ENCODE measurements around the gene ESPN. TPM values are rescaled to one million over a fixed set of nuclear protein-coding genes. Genes with fewer than 3 reads are reported as not detected.

Gene ESPN
- total RNA-seq, 1 donor from 2014 or later, result 2.7 TPM

DNA sequence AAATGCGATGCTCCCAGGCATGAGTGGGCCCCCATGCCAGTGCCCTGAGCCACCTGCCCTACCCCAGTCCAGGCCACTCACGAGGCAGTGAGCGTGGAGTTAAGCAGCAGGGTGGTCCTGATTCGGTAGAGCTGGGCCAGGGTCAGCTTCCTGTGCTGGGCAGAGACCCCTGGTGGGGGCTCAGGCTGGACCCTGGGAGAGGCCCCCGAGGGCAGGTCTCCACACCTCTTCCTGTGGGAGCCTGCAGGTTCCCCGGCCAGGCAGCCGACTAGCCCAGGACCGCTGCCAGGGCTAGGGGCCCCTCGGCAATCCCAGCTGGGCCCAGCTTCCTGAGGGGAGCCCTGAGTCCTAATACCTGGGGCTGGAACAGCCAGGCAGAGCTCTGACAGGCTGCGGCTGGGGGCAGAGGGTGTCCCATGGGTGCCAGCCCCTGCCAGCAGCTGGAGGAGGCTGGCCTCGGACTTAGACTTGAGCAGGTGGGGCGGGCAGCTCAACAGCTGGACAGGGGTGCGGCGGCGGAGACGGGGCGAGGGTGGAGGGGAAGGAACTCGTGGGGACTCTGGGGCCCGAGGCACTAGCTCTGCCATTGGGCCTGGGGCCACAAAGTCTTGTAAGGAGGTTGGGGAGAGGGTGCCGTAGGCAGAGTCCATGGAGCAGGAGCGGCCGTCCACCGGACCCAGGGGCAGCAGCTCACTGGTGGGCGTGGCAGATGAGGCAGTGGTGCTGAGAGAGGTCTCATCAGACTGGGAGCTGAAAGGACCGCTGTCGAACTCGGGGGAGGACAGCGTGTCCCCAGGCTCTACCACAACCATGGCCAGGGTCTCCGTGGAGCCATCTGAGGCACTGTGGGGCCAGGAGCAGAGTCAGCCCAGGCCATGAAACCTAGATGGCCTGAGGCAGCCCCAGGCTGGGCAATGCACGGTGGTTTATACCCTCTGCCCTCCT lies 43.4 kb downstream of the ESPN start:
- DNase-seq (ENCODE audit: low read depth), result no peak
- Histone ChIP-seq H3K27me3 (ENCODE audit: control insufficient read depth, insufficient read depth, low read length) (no peaks in the 10 kb centered on the region), H3K36me3 (ENCODE audit: control insufficient read depth, insufficient read depth, low read length) (peaks cover 8% of the 10 kb centered on the region), H3K4me3 (ENCODE audit: low read depth, low read length) (no peak overlapping the region)
- TF ChIP-seq CTCF (IDR thresholded peaks at IDR 0.05; ENCODE audit: insufficient read depth, low read length, poor library complexity, severe bottlenecking), result no peak

- no peak for DNase-seq (ENCODE audit: low read depth)
- no peak for TF ChIP-seq CTCF (IDR thresholded peaks at IDR 0.05; ENCODE audit: insufficient read depth, low read length, poor library complexity, severe bottlenecking)
- H3K27me3 ChIP-seq (ENCODE audit: control insufficient read depth, insufficient read depth, low read length), result no peaks in the 10 kb centered on the region
- peaks cover 8% of the 10 kb centered on the region for H3K36me3 ChIP-seq (ENCODE audit: control insufficient read depth, insufficient read depth, low read length)
- H3K4me3 ChIP-seq (ENCODE audit: low read depth, low read length), result no peak overlapping the region
These were observed 44.3 kb downstream of the ESPN start for GRCh38 chr1:6468729-6469461.

GRCh38 chr1:6470132-6471085 lies 45.8 kb downstream of the ESPN start:
- H3K36me3 ChIP-seq (ENCODE audit: control insufficient read depth, insufficient read depth, low read length), result peaks cover 8% of the 10 kb centered on the region
- no peak for DNase-seq (ENCODE audit: low read depth)
- TF ChIP-seq CTCF (IDR thresholded peaks at IDR 0.05; ENCODE audit: insufficient read depth, low read length, poor library complexity, severe bottlenecking), result no peak
- no peak overlapping the region for H3K4me3 ChIP-seq (ENCODE audit: low read depth, low read length)
- H3K27me3 ChIP-seq (ENCODE audit: control insufficient read depth, insufficient read depth, low read length), result no peaks in the 10 kb centered on the region

DNA sequence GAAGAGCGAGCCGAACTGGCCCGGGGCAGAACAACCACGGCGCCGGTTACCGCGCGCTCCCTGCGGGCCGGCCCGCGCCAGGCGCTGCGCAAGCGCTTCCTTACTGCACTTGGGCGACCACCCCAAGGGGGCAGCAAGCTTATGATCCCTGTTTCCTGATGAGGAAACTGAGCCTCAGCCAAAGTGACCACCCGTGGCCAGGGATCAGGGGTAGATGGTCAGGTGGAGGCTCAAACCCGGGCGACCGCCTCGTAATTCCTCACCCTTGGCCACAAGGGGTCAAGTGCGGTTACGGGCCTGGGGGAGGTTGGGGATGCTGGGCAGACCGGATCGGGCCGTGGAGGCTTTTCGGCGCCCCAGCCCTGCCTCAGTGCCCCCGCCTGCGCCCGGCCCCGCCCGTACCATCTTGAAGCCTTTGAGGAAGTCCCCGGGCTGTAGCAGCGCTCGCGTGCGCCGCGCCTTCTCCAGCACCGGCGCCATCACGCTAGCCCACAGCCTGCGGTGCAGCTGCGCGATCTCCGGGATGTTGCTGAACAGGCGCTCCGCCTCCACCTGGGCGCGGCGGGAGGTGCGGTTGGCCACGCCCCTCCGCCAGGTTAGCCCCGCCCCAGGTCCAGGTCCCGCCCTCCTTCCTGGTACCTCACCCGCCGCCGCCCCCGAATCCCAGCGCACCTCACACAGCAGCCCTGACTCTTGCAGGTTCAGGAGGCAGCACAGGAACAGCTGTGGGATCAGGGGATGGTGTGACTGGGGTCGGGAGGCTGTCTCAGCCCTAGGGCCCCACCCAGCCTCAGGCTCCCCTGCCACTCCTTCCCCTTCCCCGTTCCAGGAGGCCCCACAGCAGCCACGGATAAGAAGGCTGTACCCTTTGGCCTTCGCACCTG lies 46.8 kb downstream of the ESPN start:
- TF ChIP-seq CTCF (IDR thresholded peaks at IDR 0.05; ENCODE audit: insufficient read depth, low read length, poor library complexity, severe bottlenecking), result no peak
- Histone ChIP-seq H3K4me3 (ENCODE audit: low read depth, low read length) (no peak overlapping the region), H3K36me3 (ENCODE audit: control insufficient read depth, insufficient read depth, low read length) (peaks cover 8% of the 10 kb centered on the region), H3K27me3 (ENCODE audit: control insufficient read depth, insufficient read depth, low read length) (no peaks in the 10 kb centered on the region)
- no peak for DNase-seq (ENCODE audit: low read depth)

DNA sequence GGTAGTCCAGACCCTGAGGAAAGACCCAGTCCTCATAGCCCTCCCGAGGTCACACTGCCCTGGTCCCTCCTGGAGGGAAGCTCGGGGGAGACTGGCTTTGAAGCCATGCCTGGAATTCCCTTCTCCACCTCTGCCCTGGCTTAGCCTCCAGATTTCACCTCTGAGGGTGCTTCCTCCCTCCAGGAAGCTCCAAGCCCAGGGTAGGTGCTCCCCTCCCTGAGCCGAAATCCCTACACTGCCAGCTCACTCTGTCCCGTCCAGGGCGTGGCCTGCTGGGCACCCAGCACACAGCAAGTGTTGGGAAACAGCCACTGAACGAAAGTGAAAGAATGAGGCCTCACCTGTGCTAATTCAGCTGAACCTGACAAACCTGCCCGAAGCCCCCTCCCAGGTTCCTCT lies 47.4 kb downstream of the ESPN start:
- Histone ChIP-seq H3K36me3 (ENCODE audit: control insufficient read depth, insufficient read depth, low read length) (peaks cover 8% of the 10 kb centered on the region), H3K4me3 (ENCODE audit: low read depth, low read length) (no peak overlapping the region), H3K27me3 (ENCODE audit: control insufficient read depth, insufficient read depth, low read length) (no peaks in the 10 kb centered on the region)
- no peak for TF ChIP-seq CTCF (IDR thresholded peaks at IDR 0.05; ENCODE audit: insufficient read depth, low read length, poor library complexity, severe bottlenecking)
- no peak for DNase-seq (ENCODE audit: low read depth)

Data from kidney epithelial cell (primary cell).